ENCODE data around the gene SLCO4A1. TPM values are rescaled to one million over a fixed set of nuclear protein-coding genes. Genes with fewer than 3 reads are reported as not detected.
A peak's percentile ranks its signal among the peaks of the same experiment; 100 is the strongest.

The SLCO4A1 gene
- polyA plus RNA-seq, 1 donor (not counting 4 experiments of a cell fraction or from before 2014, with no cell fraction given) = 1.8 TPM

DNA sequence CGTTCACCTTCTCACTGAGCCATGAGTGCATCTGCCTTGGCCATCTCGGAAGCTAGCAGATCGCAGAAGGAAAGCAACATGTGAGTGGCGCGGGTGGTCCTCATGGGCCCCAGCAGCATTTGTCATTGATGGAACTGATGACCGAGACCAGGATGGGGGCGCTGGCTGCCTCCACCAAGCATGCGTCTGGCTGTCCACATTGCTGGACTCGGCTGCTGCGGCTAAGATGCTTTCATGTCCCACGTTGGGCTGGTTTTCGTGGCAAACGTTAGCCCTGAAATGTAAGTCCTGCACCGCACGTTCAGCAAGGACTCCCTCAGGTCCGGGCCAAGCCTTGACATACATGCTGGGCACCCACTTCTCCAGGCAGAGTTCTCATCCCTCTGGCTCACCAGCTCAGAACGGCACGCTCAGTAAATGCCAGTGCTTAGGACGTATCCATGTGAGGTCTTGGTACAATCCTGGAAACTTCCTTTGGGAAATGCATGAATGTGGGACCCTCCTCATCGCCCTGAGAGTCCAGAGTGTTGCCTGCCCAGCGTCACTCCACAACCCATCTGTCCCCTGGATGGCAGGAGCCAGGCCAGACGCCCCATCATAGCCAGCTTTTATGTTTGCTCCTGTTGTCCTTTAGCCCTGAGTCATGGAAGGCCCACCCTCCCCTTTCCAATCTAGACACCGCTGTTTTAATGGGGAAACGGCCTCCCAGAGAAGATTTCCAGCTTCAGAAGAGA lies 8.4 kb downstream of the SLCO4A1 start:
- no peaks in the 10 kb centered on the region for H3K36me3 ChIP-seq (ENCODE audit: control insufficient read depth in 2 of 2, extremely low read depth in 1 of 2, insufficient read depth in 2 of 2, low read length in 2 of 2)
- no peak for TF ChIP-seq CTCF (optimal IDR thresholded peaks at IDR 0.05 in 1 of 3, IDR thresholded peaks at IDR 0.05 in 1 of 3, conservative IDR thresholded peaks at IDR 0.05 in 1 of 3; ENCODE audit: extremely low read depth in 1 of 3, insufficient read depth in 2 of 3, low read length in 3 of 3)
- no peak for TF ChIP-seq EZH2 (IDR thresholded peaks at IDR 0.05; ENCODE audit: low read length)
- no peaks in the 10 kb centered on the region for H4K20me1 ChIP-seq (ENCODE audit: control insufficient read depth, extremely low read depth, insufficient read depth, low read length)
- no peak overlapping the region for H3K4me2 ChIP-seq (ENCODE audit: control insufficient read depth, extremely low read depth, insufficient read depth, low read depth, low read length)
- no peaks in the 10 kb centered on the region for H3K79me2 ChIP-seq (ENCODE audit: control insufficient read depth, insufficient read depth, low read length)
- no peak overlapping the region for H3K27ac ChIP-seq (ENCODE audit: control insufficient read depth, insufficient read depth, low read length)
- no peaks in the 10 kb centered on the region for H3K9me1 ChIP-seq (ENCODE audit: control insufficient read depth, extremely low read depth, insufficient read depth, low read length)
- H3K4me1 ChIP-seq (ENCODE audit: control insufficient read depth, extremely low read depth, insufficient read depth, low read length) = peaks cover 23% of the 10 kb centered on the region
- H3K27me3 ChIP-seq (ENCODE audit: control insufficient read depth, extremely low read depth, insufficient read depth, low read length) = no peaks in the 10 kb centered on the region
- no peak overlapping the region for H3K4me3 ChIP-seq (ENCODE audit: control insufficient read depth in 2 of 3, extremely low read depth in 1 of 3, insufficient read depth in 2 of 3, low read depth in 1 of 3, low read length in 3 of 3)
- no peak overlapping the region for H2AFZ ChIP-seq (ENCODE audit: control insufficient read depth, low read length)
- dilution Hi-C loops (cut with MboI; ENCODE audit: extremely low pct_ligation_motif_present, low sequenced_read_pairs) = no loop called here
- DNase-seq (ENCODE audit: low read depth, low spot score) (no peak), FAIRE-seq (no peak)
- no peaks in the 10 kb centered on the region for H3K9me3 ChIP-seq (ENCODE audit: control insufficient read depth, low read depth, low read length)
- H3K9ac ChIP-seq (ENCODE audit: control insufficient read depth, extremely low read depth, insufficient read depth, low read length) = no peak overlapping the region

DNA sequence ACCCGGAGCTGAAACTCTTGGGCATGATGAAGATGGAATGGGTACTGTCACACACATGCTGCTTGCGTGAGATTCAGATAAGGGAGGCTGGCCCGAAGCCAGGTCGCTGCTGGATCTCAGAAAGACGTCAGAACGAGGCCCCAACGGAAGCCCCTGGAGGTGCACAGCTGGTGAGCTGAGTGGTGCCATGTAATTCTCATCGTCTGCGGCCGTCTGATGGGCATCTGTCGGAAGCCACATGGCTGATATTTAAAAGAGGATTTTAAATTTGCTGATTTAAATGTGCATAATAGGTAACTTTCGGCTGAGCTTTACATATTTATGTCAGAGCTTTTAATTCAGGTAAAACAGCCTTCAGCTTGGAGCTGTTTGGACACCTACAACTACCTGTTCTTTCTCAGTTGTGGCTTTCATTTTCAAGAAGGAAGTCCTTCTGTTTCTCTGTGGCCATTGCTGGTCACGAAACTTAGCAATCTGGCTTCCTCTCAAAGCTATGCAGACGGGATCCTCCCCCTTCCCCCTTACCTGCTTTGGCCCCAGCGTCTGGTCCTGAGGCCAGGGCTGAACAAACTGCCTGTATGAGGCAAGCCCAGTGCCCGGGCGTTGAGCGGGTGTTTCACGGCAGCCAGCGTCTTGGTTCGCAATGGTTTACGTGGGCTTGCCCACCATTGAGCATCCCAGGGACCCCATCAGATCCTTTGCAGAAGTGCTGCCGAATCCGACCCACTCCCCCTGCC lies 9.2 kb downstream of the SLCO4A1 start:
- no peaks in the 10 kb centered on the region for H3K36me3 ChIP-seq (ENCODE audit: control insufficient read depth in 2 of 2, extremely low read depth in 1 of 2, insufficient read depth in 2 of 2, low read length in 2 of 2)
- TF ChIP-seq EZH2 (IDR thresholded peaks at IDR 0.05; ENCODE audit: low read length) = no peak
- TF ChIP-seq CTCF (optimal IDR thresholded peaks at IDR 0.05 in 1 of 3, IDR thresholded peaks at IDR 0.05 in 1 of 3, conservative IDR thresholded peaks at IDR 0.05 in 1 of 3; ENCODE audit: extremely low read depth in 1 of 3, insufficient read depth in 2 of 3, low read length in 3 of 3) = no peak
- no peaks in the 10 kb centered on the region for H3K9me1 ChIP-seq (ENCODE audit: control insufficient read depth, extremely low read depth, insufficient read depth, low read length)
- peak overlapping the region; percentile 65 for H3K9ac ChIP-seq (ENCODE audit: control insufficient read depth, extremely low read depth, insufficient read depth, low read length)
- FAIRE-seq = no peak
- H3K4me1 ChIP-seq (ENCODE audit: control insufficient read depth, extremely low read depth, insufficient read depth, low read length) = peaks cover 29% of the 10 kb centered on the region
- no peaks in the 10 kb centered on the region for H4K20me1 ChIP-seq (ENCODE audit: control insufficient read depth, extremely low read depth, insufficient read depth, low read length)
- H3K9me3 ChIP-seq (ENCODE audit: control insufficient read depth, low read depth, low read length) = no peaks in the 10 kb centered on the region
- H3K4me3 ChIP-seq (ENCODE audit: control insufficient read depth in 2 of 3, extremely low read depth in 1 of 3, insufficient read depth in 2 of 3, low read depth in 1 of 3, low read length in 3 of 3) = peak overlapping the region in 1 of 3 experiments; percentile 44
- peak overlapping the region; percentile 59 for H2AFZ ChIP-seq (ENCODE audit: control insufficient read depth, low read length)
- no peaks in the 10 kb centered on the region for H3K27me3 ChIP-seq (ENCODE audit: control insufficient read depth, extremely low read depth, insufficient read depth, low read length)
- dilution Hi-C loops (cut with MboI; ENCODE audit: extremely low pct_ligation_motif_present, low sequenced_read_pairs) = no loop called here
- H3K79me2 ChIP-seq (ENCODE audit: control insufficient read depth, insufficient read depth, low read length) = no peaks in the 10 kb centered on the region
- H3K27ac ChIP-seq (ENCODE audit: control insufficient read depth, insufficient read depth, low read length) = peak overlapping the region; percentile 65
- DNase-seq (ENCODE audit: low read depth, low spot score) = no peak
- H3K4me2 ChIP-seq (ENCODE audit: control insufficient read depth, extremely low read depth, insufficient read depth, low read depth, low read length) = peak overlapping the region; percentile 79
